HEK293 (cell line): ENCODE data around the gene YIF1B.
"Not testable (repeated sequence)": the region's sequence is repeated elsewhere in the genome, so short reads cannot be mapped to it uniquely, and the experiment has no call there.

Experiments used
- CTCF ChIA-PET: fragments of 350-600 bp; formaldehyde crosslinking; extraction: SDS; loops from one replicate; lab custom pipeline; 2021; ENCODE audit warnings: antibody characterized with exemption; lab: Yijun Ruan, JAX
- POLR2A ChIA-PET: fragments of 300-600 bp; formaldehyde crosslinking; extraction: SDS; loops from one replicate; lab custom pipeline; 2020; ENCODE audit warnings: antibody characterized with exemption, inconsistent platforms; lab: Yijun Ruan, JAX
- H3K27ac ChIP-seq: fragments of 200-500 bp; sonication (Bioruptor generic); 2 replicates; pipeline ENCODE4 v1.5.1; 2014; ENCODE audit warnings: low read depth, low read length, control low read depth, inconsistent platforms; ENCODE audit errors: extremely low read depth
- H3K36me3 ChIP-seq, 2 experiments: fragments of 200-500 bp in 1 of 2; sonication (Bioruptor generic) in 1 of 2; 1 replicate in 1 of 2; 2 replicates in 1 of 2; pipeline ENCODE4 v1.5.1; 2014 to 2017; ENCODE audit warnings: inconsistent platforms in 2 of 2, low read length in 2 of 2; ENCODE audit not compliant: control insufficient read depth in 2 of 2, insufficient read depth in 1 of 2
- H3K4me1 ChIP-seq: fragments of 200-500 bp; sonication (Bioruptor generic); 2 replicates; pipeline ENCODE4 v1.5.1; 2014; ENCODE audit warnings: mild to moderate bottlenecking, low read length, inconsistent platforms; ENCODE audit not compliant: control insufficient read depth, insufficient read depth
- H3K4me3 ChIP-seq: 2 replicates; pipeline ENCODE4 v1.5.1; 2011; ENCODE audit warnings: low read depth, mild to moderate bottlenecking, control low read depth, low read length, moderate library complexity
- H3K9me3 ChIP-seq: fragments of 200-500 bp; sonication (Bioruptor generic); 2 replicates; pipeline ENCODE4 v1.5.1; 2014; ENCODE audit warnings: low read depth, low read length, inconsistent platforms; ENCODE audit not compliant: control insufficient read depth, insufficient read depth
- GLI2 ChIP-seq: fragments of 450-650 bp; formaldehyde crosslinking; IDR thresholded peaks from 2 replicates; pipeline ENCODE4; 2017; ENCODE audit warnings: missing biosample characterization, missing genetic modification characterization, low read depth, borderline replicate concordance
- OSR2 ChIP-seq: fragments of 450-650 bp; formaldehyde crosslinking; IDR thresholded peaks from 2 replicates; pipeline ENCODE4 v1.5.1; 2016; ENCODE audit warnings: missing biosample characterization, missing genetic modification characterization
- PRDM4 ChIP-seq: fragments of 450-650 bp; formaldehyde crosslinking; IDR thresholded peaks from 2 replicates; pipeline ENCODE4 v1.5.1; 2017; ENCODE audit warnings: missing biosample characterization, missing genetic modification characterization
- REST ChIP-seq: fragments of 450-650 bp; formaldehyde crosslinking; IDR thresholded peaks from 2 replicates; pipeline ENCODE4 v1.5.1; 2016; ENCODE audit warnings: missing biosample characterization, missing genetic modification characterization
- SP7 ChIP-seq: fragments of 450-650 bp; formaldehyde crosslinking; IDR thresholded peaks from 2 replicates; pipeline ENCODE4 v1.5.1; 2016; ENCODE audit warnings: missing biosample characterization, missing genetic modification characterization
- ZBTB17 ChIP-seq: fragments of 450-650 bp; formaldehyde crosslinking; IDR thresholded peaks from 2 replicates; pipeline ENCODE4 v1.5.1; 2016; ENCODE audit warnings: missing biosample characterization, missing genetic modification characterization
- ZEB2 ChIP-seq: fragments of 450-650 bp; formaldehyde crosslinking; IDR thresholded peaks from 2 replicates; pipeline ENCODE4 v1.5.1; 2016; ENCODE audit warnings: missing biosample characterization, missing genetic modification characterization
- ZFP69B ChIP-seq: fragments of 450-650 bp; formaldehyde crosslinking; IDR thresholded peaks from 2 replicates; pipeline ENCODE4 v1.5.1; 2016; ENCODE audit warnings: missing biosample characterization, missing genetic modification characterization
- ZNF274 ChIP-seq, 2 experiments: fragments of 200-500 bp in 1 of 2; fragments of 450-650 bp in 1 of 2; sonication (Bioruptor generic) in 1 of 2; formaldehyde crosslinking in 1 of 2; IDR thresholded peaks; 2 replicates each; pipeline versions ENCODE4 v1.5.1 to v1.6.1; 2014 to 2016; ENCODE audit warnings: borderline replicate concordance in 1 of 2, inconsistent platforms in 1 of 2, low read length in 1 of 2, missing biosample characterization in 1 of 2, missing genetic modification characterization in 1 of 2
- ZNF366 ChIP-seq: fragments of 450-650 bp; formaldehyde crosslinking; conservative IDR thresholded peaks from 2 replicates; pipeline ENCODE4 v1.5.1; 2016; ENCODE audit warnings: missing biosample characterization, missing genetic modification characterization
- ZNF626 ChIP-seq: fragments of 450-650 bp; sonication (Bioruptor Pico); formaldehyde crosslinking; IDR thresholded peaks from 2 replicates; pipeline ENCODE4 v1.5.1; 2018; ENCODE audit warnings: missing biosample characterization, missing genetic modification characterization, inconsistent platforms
- TF ChIP-seq, protein P1 (sequence below): fragments of 450-650 bp; formaldehyde crosslinking; IDR thresholded peaks from 2 replicates; pipeline ENCODE4 v1.5.1; 2016; ENCODE audit warnings: missing biosample characterization, missing genetic modification characterization
- TF ChIP-seq, protein P2 (sequence below): sonication (generic); formaldehyde crosslinking; IDR thresholded peaks from 2 replicates; pipeline ENCODE4 v1.8.1; 2022; ENCODE audit warnings: mild to moderate bottlenecking, moderate library complexity, missing genetic modification reagents
- TF ChIP-seq, protein P3 (sequence below): fragments of 450-650 bp; formaldehyde crosslinking; IDR thresholded peaks from 2 replicates; pipeline ENCODE4 v1.5.1; 2017; ENCODE audit warnings: missing biosample characterization, missing genetic modification characterization
- TF ChIP-seq, protein P4 (sequence below): fragments of 450-650 bp; formaldehyde crosslinking; IDR thresholded peaks from 2 replicates; pipeline ENCODE4 v1.5.1; 2016; ENCODE audit warnings: missing biosample characterization, missing genetic modification characterization, low read depth

The YIF1B gene

DNA sequence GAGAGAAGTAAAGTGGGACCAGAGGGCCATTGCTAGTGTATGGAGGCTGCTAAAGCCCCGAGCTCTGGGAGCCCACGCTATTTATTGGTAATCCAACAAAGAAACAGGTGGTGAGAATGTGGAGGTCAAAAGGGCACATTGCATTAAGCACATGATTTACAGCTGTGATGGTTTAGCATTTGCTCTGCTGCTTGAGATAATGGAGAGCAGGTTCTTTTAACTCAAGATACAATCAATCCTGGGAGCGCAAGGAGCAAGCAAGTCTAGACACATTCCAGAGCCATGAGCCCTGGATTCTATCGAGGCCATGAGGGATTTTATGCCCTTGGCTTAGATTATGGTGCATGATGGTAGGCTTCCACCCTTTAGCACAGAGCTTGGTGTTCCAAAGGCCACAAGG, 23.3 kb upstream of the YIF1B start:
- CTCF ChIA-PET, result interaction anchor here (0.6 to 2.2 kb wide), 6 partner anchors 22 to 522 kb away, joined by 3 to 14 read pairs (median 4); partner anchors contain the start of gene FAM98C

DNA sequence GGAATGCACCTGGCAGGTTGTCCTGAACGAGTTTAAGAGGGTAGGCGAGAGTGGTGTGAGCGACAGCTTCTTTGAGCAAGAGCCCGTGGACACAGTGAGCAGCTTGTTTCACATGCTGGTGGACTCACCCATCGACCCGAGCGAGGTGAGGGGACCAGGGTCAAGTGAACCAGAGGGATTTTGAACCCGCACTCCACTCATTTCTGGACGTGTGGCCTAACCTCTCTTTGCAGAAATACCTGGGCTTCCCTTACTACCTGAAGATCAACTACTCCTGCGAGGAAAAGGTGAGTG, 21.6 kb upstream of the YIF1B start:
- ChIA-PET CTCF (interaction anchor here (0.5 to 3.9 kb wide), 7 partner anchors 10 to 435 kb away, joined by 3 to 29 read pairs (median 4); partner anchors contain the start of genes FAM98C and PSMD8), POLR2A (interaction anchor here (0.6 to 5.5 kb wide), 7 partner anchors 9 to 97 kb away, joined by 3 to 83 read pairs (median 7); partner anchors contain the start of genes GGN, PSMD8, SPINT2 and SPRED3)
- H3K9me3 ChIP-seq, result no peaks in the 10 kb centered on the region
- peak overlapping the region; percentile 29 for H3K4me3 ChIP-seq
- peaks cover 0 to 6% of the 10 kb centered on the region in 2 experiments; a peak in 1 of 3 replicates for H3K36me3 ChIP-seq
- H3K4me1 ChIP-seq, result peaks cover 14% of the 10 kb centered on the region
- TF ChIP-seq PRDM4 (tag by site-specific recombination) (no peak), ZNF274 (IDR thresholded peaks at IDR 0.05; ENCODE audit: low read length) (no peak), ZNF274 (tag by site-specific recombination; IDR thresholded peaks at IDR 0.05; ENCODE audit: borderline replicate concordance) (peak; percentile 20; the same call in 1 of the 2 replicates)
- TF ChIP-seq, protein P1, sequence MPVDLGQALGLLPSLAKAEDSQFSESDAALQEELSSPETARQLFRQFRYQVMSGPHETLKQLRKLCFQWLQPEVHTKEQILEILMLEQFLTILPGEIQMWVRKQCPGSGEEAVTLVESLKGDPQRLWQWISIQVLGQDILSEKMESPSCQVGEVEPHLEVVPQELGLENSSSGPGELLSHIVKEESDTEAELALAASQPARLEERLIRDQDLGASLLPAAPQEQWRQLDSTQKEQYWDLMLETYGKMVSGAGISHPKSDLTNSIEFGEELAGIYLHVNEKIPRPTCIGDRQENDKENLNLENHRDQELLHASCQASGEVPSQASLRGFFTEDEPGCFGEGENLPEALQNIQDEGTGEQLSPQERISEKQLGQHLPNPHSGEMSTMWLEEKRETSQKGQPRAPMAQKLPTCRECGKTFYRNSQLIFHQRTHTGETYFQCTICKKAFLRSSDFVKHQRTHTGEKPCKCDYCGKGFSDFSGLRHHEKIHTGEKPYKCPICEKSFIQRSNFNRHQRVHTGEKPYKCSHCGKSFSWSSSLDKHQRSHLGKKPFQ (tag by site-specific recombination), result peak; percentile 35; the same call in 1 of the 2 replicates
- TF ChIP-seq, protein P2, sequence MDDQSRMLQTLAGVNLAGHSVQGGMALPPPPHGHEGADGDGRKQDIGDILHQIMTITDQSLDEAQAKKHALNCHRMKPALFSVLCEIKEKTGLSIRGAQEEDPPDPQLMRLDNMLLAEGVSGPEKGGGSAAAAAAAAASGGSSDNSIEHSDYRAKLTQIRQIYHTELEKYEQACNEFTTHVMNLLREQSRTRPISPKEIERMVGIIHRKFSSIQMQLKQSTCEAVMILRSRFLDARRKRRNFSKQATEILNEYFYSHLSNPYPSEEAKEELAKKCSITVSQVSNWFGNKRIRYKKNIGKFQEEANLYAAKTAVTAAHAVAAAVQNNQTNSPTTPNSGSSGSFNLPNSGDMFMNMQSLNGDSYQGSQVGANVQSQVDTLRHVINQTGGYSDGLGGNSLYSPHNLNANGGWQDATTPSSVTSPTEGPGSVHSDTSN (CRISPR knock-in tag), result no peak
- H3K27ac ChIP-seq, result peak overlapping the region; percentile 68

More for the DNA sequence above, 23.3 kb upstream of the YIF1B start:
- not testable (repeated sequence) for H3K9me3 ChIP-seq, H3K4me3 ChIP-seq, H3K36me3 ChIP-seq
- H3K27ac ChIP-seq, result 0 out of 2 replicates have a peak overlapping the region, but pooled peaks have one; percentile 31
- H3K4me1 ChIP-seq, result peaks cover 14% of the 10 kb centered on the region
- TF ChIP-seq ZBTB17 (tag by site-specific recombination) (0 out of 2 replicates have a peak, but pooled peaks have one; percentile 46), OSR2 (tag by site-specific recombination) (peak; percentile 25; the same call in 1 of the 2 replicates), ZNF366 (tag by site-specific recombination) (0 out of 2 replicates have a peak, but pooled peaks have one; percentile 16)
- TF ChIP-seq, protein P3, sequence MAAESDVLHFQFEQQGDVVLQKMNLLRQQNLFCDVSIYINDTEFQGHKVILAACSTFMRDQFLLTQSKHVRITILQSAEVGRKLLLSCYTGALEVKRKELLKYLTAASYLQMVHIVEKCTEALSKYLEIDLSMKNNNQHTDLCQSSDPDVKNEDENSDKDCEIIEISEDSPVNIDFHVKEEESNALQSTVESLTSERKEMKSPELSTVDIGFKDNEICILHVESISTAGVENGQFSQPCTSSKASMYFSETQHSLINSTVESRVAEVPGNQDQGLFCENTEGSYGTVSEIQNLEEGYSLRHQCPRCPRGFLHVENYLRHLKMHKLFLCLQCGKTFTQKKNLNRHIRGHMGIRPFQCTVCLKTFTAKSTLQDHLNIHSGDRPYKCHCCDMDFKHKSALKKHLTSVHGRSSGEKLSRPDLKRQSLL, result peak; percentile 15; the same call in 1 of the 2 replicates
- POLR2A ChIA-PET, result interaction anchor here (5.5 kb wide), 1 partner anchor 35 kb away, joined by 83 read pairs; the partner anchor contains the start of gene PSMD8

GRCh38 chr19:38336638-38337359, 21.1 kb upstream of the YIF1B start:
- Histone ChIP-seq H3K36me3 (peaks cover 0 to 4% of the 10 kb centered on the region in 2 experiments; a peak in 1 of 3 replicates), H3K4me3 (peak overlapping the region; percentile 66), H3K4me1 (peaks cover 14% of the 10 kb centered on the region), H3K27ac (peak overlapping the region; percentile 80), H3K9me3 (no peaks in the 10 kb centered on the region)
- ChIA-PET CTCF (interaction anchor here (0.6 to 9.9 kb wide), 24 partner anchors 11 to 609 kb away, joined by 3 to 183 read pairs (median 5); partner anchors contain the start of genes FAM98C and PSMD8), POLR2A (interaction anchor here (0.6 to 5.5 kb wide), 12 partner anchors 9 to 102 kb away, joined by 3 to 83 read pairs (median 8); partner anchors contain the start of genes GGN, PSMD8, SPINT2 and SPRED3)
- peak; percentile 95 for TF ChIP-seq ZFP69B (tag by site-specific recombination)
- peak; percentile 99 for TF ChIP-seq ZEB2
- no peak for TF ChIP-seq GLI2 (tag by site-specific recombination)
- TF ChIP-seq REST (tag by site-specific recombination), result peak; percentile 92
- TF ChIP-seq SP7, result peak; percentile 72
- TF ChIP-seq, protein P4, sequence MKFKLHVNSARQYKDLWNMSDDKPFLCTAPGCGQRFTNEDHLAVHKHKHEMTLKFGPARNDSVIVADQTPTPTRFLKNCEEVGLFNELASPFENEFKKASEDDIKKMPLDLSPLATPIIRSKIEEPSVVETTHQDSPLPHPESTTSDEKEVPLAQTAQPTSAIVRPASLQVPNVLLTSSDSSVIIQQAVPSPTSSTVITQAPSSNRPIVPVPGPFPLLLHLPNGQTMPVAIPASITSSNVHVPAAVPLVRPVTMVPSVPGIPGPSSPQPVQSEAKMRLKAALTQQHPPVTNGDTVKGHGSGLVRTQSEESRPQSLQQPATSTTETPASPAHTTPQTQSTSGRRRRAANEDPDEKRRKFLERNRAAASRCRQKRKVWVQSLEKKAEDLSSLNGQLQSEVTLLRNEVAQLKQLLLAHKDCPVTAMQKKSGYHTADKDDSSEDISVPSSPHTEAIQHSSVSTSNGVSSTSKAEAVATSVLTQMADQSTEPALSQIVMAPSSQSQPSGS (tag by site-specific recombination), result no peak
- TF ChIP-seq ZNF626 (tag by site-specific recombination), result no peak
